DND-41 (cell line): ENCODE measurements around the gene ANKRD11.

Source experiments
- ATAC-seq: fragments of 200-7000 bp; cut with Tn5 transposase; 3 replicates; pipeline ENCODE4 v1.9.1; 2021; ENCODE audit warnings: low read depth; ENCODE audit not compliant: insufficient read depth
- DNase-seq: peaks from one replicate; pipeline ENCODE4 v3.0.0-alpha.2; 2020
- H2AFZ ChIP-seq: 2 replicates; pipeline ENCODE4 v1.6.0; 2012; ENCODE audit warnings: low read depth, low read length
- H3K27ac ChIP-seq: 2 replicates; pipeline ENCODE4 v1.5.1; 2012; ENCODE audit warnings: low read length, inconsistent platforms
- H3K27me3 ChIP-seq: fragments of 200-600 bp; sonication (generic); 2 replicates; pipeline ENCODE4 v1.6.0; 2012; ENCODE audit warnings: low read length, mild to moderate bottlenecking, inconsistent platforms; ENCODE audit not compliant: insufficient read depth, poor library complexity
- H3K36me3 ChIP-seq: 2 replicates; pipeline ENCODE4 v1.5.1; 2012; ENCODE audit warnings: low read length, inconsistent platforms; ENCODE audit not compliant: insufficient read depth
- H3K4me1 ChIP-seq: 2 replicates; pipeline ENCODE4 v1.5.1; 2012; ENCODE audit warnings: mild to moderate bottlenecking, low read length; ENCODE audit not compliant: insufficient read depth
- H3K4me2 ChIP-seq: 2 replicates; pipeline ENCODE4 v1.6.0; 2012; ENCODE audit warnings: mild to moderate bottlenecking, moderate library complexity, low read length, inconsistent platforms; ENCODE audit not compliant: insufficient read depth
- H3K4me3 ChIP-seq, 2 experiments: fragments of 200-600 bp in 1 of 2; shearing (Covaris generic) in 1 of 2; 2 replicates each; pipeline ENCODE4 v1.5.1; 2012 to 2016; ENCODE audit warnings: inconsistent platforms in 2 of 2, low read length in 2 of 2, mild to moderate bottlenecking in 2 of 2, low read depth in 1 of 2, moderate library complexity in 1 of 2
- H3K79me2 ChIP-seq: 2 replicates; pipeline ENCODE4 v1.6.0; 2012; ENCODE audit warnings: low read length, inconsistent platforms; ENCODE audit not compliant: insufficient read depth
- H3K9ac ChIP-seq: 2 replicates; pipeline ENCODE4 v1.6.0; 2012; ENCODE audit warnings: low read depth, mild to moderate bottlenecking, inconsistent platforms, low read length, moderate library complexity
- H3K9me3 ChIP-seq: 2 replicates; pipeline ENCODE4 v1.5.1; 2012; ENCODE audit warnings: low read length, moderate library complexity, mild to moderate bottlenecking, inconsistent platforms; ENCODE audit not compliant: insufficient read depth, severe bottlenecking
- H4K20me1 ChIP-seq: 2 replicates; pipeline ENCODE4 v1.6.0; 2012; ENCODE audit warnings: low read length; ENCODE audit not compliant: insufficient read depth
- EZH2 ChIP-seq: IDR thresholded peaks from 3 replicates; pipeline ENCODE4 v1.6.1; 2012; ENCODE audit warnings: borderline replicate concordance, low read depth, mild to moderate bottlenecking, moderate library complexity, low read length, inconsistent platforms; ENCODE audit not compliant: severe bottlenecking
- TF ChIP-seq, protein P1 (sequence below): IDR thresholded peaks from 2 replicates; pipeline ENCODE4 v1.5.1; 2012; ENCODE audit warnings: borderline replicate concordance, low read length, moderate library complexity, mild to moderate bottlenecking; ENCODE audit not compliant: poor library complexity, severe bottlenecking; ENCODE audit errors: extremely low read depth

Gene ANKRD11

DNA sequence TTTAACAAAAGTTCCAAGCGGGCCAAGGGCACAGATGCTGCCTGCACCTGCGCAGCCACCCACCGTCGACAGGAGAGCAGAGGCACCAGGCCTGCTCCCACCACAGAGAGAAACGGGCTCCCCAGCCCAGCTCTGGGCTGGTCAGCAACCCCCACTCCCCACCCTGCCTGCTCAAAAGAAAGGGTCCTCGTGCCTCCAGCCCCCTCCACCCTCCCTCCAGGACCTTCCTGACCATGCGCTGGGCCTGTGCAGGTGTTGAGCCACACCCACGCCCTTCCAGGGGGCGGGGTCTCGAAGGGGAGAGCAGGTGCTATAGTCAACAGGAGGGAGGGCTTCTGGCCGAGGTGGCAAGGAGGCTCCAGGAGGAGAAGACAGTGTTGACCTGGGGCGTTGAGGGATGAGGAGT lies 247.6 kb downstream of the ANKRD11 start:
- Histone ChIP-seq H3K79me2 (peaks cover 8% of the 10 kb centered on the region), H3K4me1 (peaks cover 14% of the 10 kb centered on the region), H2AFZ (no peak overlapping the region), H3K9ac (no peak overlapping the region), H3K27me3 (no peaks in the 10 kb centered on the region), H4K20me1 (no peaks in the 10 kb centered on the region), H3K9me3 (no peaks in the 10 kb centered on the region), H3K36me3 (no peaks in the 10 kb centered on the region), H3K27ac (no peak overlapping the region), H3K4me2 (no peak overlapping the region), H3K4me3 (no peak overlapping the region)
- DNase-seq (no peak), ATAC-seq (no peak)
- TF ChIP-seq EZH2, result no peak
- TF ChIP-seq, protein P1, sequence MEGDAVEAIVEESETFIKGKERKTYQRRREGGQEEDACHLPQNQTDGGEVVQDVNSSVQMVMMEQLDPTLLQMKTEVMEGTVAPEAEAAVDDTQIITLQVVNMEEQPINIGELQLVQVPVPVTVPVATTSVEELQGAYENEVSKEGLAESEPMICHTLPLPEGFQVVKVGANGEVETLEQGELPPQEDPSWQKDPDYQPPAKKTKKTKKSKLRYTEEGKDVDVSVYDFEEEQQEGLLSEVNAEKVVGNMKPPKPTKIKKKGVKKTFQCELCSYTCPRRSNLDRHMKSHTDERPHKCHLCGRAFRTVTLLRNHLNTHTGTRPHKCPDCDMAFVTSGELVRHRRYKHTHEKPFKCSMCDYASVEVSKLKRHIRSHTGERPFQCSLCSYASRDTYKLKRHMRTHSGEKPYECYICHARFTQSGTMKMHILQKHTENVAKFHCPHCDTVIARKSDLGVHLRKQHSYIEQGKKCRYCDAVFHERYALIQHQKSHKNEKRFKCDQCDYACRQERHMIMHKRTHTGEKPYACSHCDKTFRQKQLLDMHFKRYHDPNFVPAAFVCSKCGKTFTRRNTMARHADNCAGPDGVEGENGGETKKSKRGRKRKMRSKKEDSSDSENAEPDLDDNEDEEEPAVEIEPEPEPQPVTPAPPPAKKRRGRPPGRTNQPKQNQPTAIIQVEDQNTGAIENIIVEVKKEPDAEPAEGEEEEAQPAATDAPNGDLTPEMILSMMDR, result no peak

DNA sequence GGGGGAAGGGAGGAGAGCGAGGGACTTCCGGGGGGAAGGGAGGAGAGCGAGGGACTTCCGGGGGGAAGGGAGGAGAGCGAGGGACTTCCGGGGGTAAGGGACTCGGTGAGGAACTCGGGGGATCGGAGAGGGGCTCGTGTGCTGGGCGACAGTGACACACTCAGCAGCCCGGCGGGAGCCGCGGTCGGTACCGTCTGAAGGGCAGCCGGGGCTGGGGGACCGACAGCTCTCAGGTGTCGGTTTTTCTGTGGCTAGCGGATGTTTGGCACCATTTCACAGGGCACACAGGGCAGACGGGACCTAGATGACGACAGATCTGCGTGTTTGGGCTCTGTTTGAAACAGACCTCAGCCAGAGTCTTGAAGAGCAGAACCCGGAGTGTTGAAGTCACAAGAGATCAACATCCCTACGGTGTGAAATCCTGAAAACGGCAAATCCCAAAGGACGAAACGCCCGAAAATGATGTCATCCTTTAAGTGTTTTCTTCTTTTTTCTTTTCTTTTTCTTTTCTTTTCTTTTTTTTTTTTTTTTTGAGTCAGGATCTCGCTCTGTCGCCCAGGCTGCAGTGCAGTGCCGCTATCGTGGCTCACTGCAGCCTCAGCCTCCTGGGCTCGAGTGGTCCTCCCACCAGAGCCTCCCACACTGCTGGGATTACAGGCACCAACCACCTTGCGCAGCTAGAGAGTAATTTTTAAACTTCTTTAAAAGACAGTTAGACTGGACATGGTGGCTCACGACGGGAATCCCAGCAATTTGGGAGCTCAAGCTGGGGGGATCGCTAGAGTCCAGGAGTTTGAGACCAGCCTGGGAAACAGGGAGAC lies 249.0 kb downstream of the ANKRD11 start:
- Histone ChIP-seq H4K20me1 (no peaks in the 10 kb centered on the region), H3K36me3 (no peaks in the 10 kb centered on the region), H3K4me1 (peaks cover 14% of the 10 kb centered on the region), H3K4me3 (peak overlapping the region; percentile 45 to 96; a peak in 3 of 4 replicates), H3K27me3 (no peaks in the 10 kb centered on the region), H3K79me2 (peaks cover 8% of the 10 kb centered on the region), H3K4me2 (peak overlapping the region; percentile 97), H2AFZ (peak overlapping the region; percentile 100), H3K9me3 (no peaks in the 10 kb centered on the region), H3K27ac (peak overlapping the region; percentile 97), H3K9ac (peak overlapping the region; percentile 70)
- no peak for TF ChIP-seq EZH2
- TF ChIP-seq, protein P1, result no peak
- ATAC-seq, result peak; percentile 84
- peak; percentile 83 for DNase-seq

DNA sequence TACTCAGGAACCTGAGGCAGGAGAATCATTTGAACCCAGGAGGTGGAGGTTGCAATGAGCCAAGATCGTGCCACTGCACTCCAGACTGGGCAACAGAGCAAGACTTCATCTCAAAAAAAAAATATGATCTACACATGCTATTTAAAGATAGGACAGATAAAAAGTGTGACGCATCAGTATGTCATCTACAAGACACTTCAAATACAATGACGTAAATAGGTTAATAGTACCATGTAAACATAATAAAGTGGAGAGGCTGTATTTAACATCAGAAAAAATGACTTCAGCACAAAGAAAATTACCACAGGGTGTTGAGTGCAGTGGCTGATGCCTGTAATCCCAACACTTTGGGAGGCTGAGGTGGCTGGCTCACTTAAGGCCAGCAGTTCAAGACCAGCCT lies 252.6 kb downstream of the ANKRD11 start:
- H4K20me1 ChIP-seq, result no peaks in the 10 kb centered on the region
- H3K36me3 ChIP-seq, result peaks cover 13% of the 10 kb centered on the region; the same call in 1 of the 2 replicates
- H2AFZ ChIP-seq, result no peak overlapping the region
- H3K9ac ChIP-seq, result no peak overlapping the region
- H3K4me1 ChIP-seq, result peaks cover 14% of the 10 kb centered on the region
- TF ChIP-seq EZH2, result no peak
- TF ChIP-seq, protein P1, result no peak
- peaks cover 8% of the 10 kb centered on the region for H3K79me2 ChIP-seq
- H3K4me2 ChIP-seq, result no peak overlapping the region
- H3K27me3 ChIP-seq, result no peaks in the 10 kb centered on the region
- no peak overlapping the region for H3K27ac ChIP-seq
- no peaks in the 10 kb centered on the region for H3K9me3 ChIP-seq
- H3K4me3 ChIP-seq, result no peak overlapping the region
- DNase-seq (no peak), ATAC-seq (no peak)
